HCT116 (cell line): ENCODE results near the gene ABL1. TPM values are rescaled to one million over a fixed set of nuclear protein-coding genes. Genes with fewer than 3 reads are reported as not detected.

ENCODE experiments used
- ATAC-seq: fragments of 200-7000 bp; cut with Tn5 transposase; 2 replicates; pipeline ENCODE4 v1.9.1; 2020; ENCODE audit warnings: mild to moderate bottlenecking, moderate library complexity
- BruUV-seq: library from RNA; stranded (reverse); fragments of 400-500 nt; replicated peaks from 2 replicates; lab custom pipeline; 2021; lab: Mats Ljungman, UMichigan
- CTCF ChIA-PET: fragments of 300-600 bp; sonication (Branson Sonifier 250); formaldehyde crosslinking; loops from one replicate; lab custom pipeline; 2021; ENCODE audit warnings: antibody characterized with exemption; lab: Charles Lee
- POLR2A ChIA-PET: fragments of 300-600, 350-600 bp; sonication (Branson Sonifier 250); formaldehyde crosslinking; loops from one replicate; lab custom pipeline; 2021; ENCODE audit warnings: antibody characterized with exemption; lab: Charles Lee
- RAD21 ChIA-PET, 2 experiments: fragments of 300-600 bp; sonication (Branson Sonifier 250); formaldehyde crosslinking; loops; one replicate each; lab custom pipeline; 2023; ENCODE audit warnings: low total read pairs in 2 of 2; ENCODE audit not compliant: uncharacterized antibody in 2 of 2, unreplicated experiment in 2 of 2, low non-redundant PET in 1 of 2; lab: Charles Lee
- DNase-seq: peaks from one replicate; pipeline ENCODE4 v3.0.0-alpha.2; 2010; ENCODE audit warnings: low read depth, low spot score
- H2AFZ ChIP-seq: fragments of 200-600 bp; shearing (Covaris generic), sonication (generic); 2 replicates; pipeline ENCODE4 v1.6.1; 2017; ENCODE audit warnings: low read depth, mixed run types, mixed read lengths, antibody characterized with exemption, low read length; ENCODE audit not compliant: poor library complexity, severe bottlenecking
- H3K27ac ChIP-seq: 2 replicates; pipeline ENCODE4 v1.5.1; 2012; ENCODE audit warnings: low read depth, low read length
- H3K27me3 ChIP-seq: fragments of 200-600 bp; sonication (generic); 2 replicates; pipeline ENCODE4 v1.6.1; 2016; ENCODE audit warnings: mixed run types, low read length, mixed read lengths; ENCODE audit not compliant: insufficient read depth
- H3K36me3 ChIP-seq, 2 experiments: fragments of 200-500 bp in 1 of 2; fragments of 200-600 bp in 1 of 2; sonication (Bioruptor generic) in 1 of 2; sonication (generic) in 1 of 2; 2 replicates each; pipeline versions ENCODE4 v1.5.1 to v1.6.1; 2014 to 2016; ENCODE audit warnings: low read length in 2 of 2, inconsistent platforms in 1 of 2, mixed read lengths in 1 of 2, mixed run types in 1 of 2; ENCODE audit not compliant: insufficient read depth in 2 of 2, control insufficient read depth in 1 of 2
- H3K4me1 ChIP-seq, 2 experiments: fragments of 200-600 bp in 1 of 2; sonication (generic) in 1 of 2; 2 replicates each; pipeline versions ENCODE4 v1.5.1 to v1.6.1; 2012 to 2017; ENCODE audit warnings: low read length in 2 of 2, inconsistent platforms in 1 of 2, mild to moderate bottlenecking in 1 of 2, mixed read lengths in 1 of 2, mixed run types in 1 of 2, moderate library complexity in 1 of 2; ENCODE audit not compliant: insufficient read depth in 2 of 2, control insufficient read depth in 1 of 2
- H3K4me2 ChIP-seq: fragments of 200-600 bp; sonication (generic); 2 replicates; pipeline ENCODE4 v1.6.1; 2017; ENCODE audit warnings: mixed run types, low read length, mixed read lengths
- H3K4me3 ChIP-seq, 2 experiments: fragments of 200-600 bp in 1 of 2; sonication (generic) in 1 of 2; replicated peaks in 1 of 2; 2 replicates each; pipeline ENCODE4 v1.5.1; 2011 to 2016; ENCODE audit warnings: low read length in 2 of 2, control low read depth in 1 of 2, low read depth in 1 of 2, mild to moderate bottlenecking in 1 of 2, mixed read lengths in 1 of 2, mixed run types in 1 of 2
- H3K79me2 ChIP-seq: fragments of 200-600 bp; sonication (generic); 2 replicates; pipeline ENCODE4 v1.6.1; 2017; ENCODE audit warnings: mild to moderate bottlenecking, mixed run types, low read length, moderate library complexity, mixed read lengths; ENCODE audit not compliant: insufficient read depth
- H3K9ac ChIP-seq: fragments of 200-600 bp; sonication (generic); 2 replicates; pipeline ENCODE4 v1.6.1; 2016; ENCODE audit warnings: low read length, mixed read lengths
- H3K9me2 ChIP-seq: fragments of 200-600 bp; sonication (generic), shearing (Covaris generic); 2 replicates; pipeline ENCODE4 v1.6.1; 2017; ENCODE audit warnings: mixed run types, mild to moderate bottlenecking, moderate library complexity; ENCODE audit not compliant: insufficient read depth
- H3K9me3 ChIP-seq, 2 experiments: fragments of 200-500 bp in 1 of 2; fragments of 200-600 bp in 1 of 2; sonication (Bioruptor generic) in 1 of 2; sonication (generic) in 1 of 2; 2 replicates each; pipeline ENCODE4 v1.6.1; 2014 to 2017; ENCODE audit warnings: low read length in 2 of 2, mixed read lengths in 2 of 2, inconsistent platforms in 1 of 2, low read depth in 1 of 2, mild to moderate bottlenecking in 1 of 2, mixed run types in 1 of 2, moderate library complexity in 1 of 2; ENCODE audit not compliant: control insufficient read depth in 1 of 2, insufficient read depth in 1 of 2
- H4K20me1 ChIP-seq: fragments of 200-600 bp; sonication (generic), shearing (Covaris generic); 2 replicates; pipeline ENCODE4 v1.6.1; 2017; ENCODE audit warnings: mixed run types, mild to moderate bottlenecking, moderate library complexity; ENCODE audit not compliant: insufficient read depth
- ATF3 ChIP-seq: IDR thresholded peaks from 2 replicates; pipeline ENCODE4 v1.6.1; 2012
- CBX3 ChIP-seq: IDR thresholded peaks from 2 replicates; pipeline ENCODE4 v1.6.1; 2012; ENCODE audit warnings: low read depth
- CEBPB ChIP-seq: IDR thresholded peaks from 2 replicates; pipeline ENCODE4 v1.6.1; 2012; ENCODE audit warnings: low read depth
- CTCF ChIP-seq, 3 experiments: fragments of 200-600 bp in 1 of 3; sonication (generic) in 1 of 3; IDR thresholded peaks in 2 of 3; conservative IDR thresholded peaks in 1 of 3; 2 replicates each; pipeline ENCODE4 v1.5.1; 2012 to 2017; ENCODE audit warnings: low read depth in 2 of 3, low read length in 2 of 3, antibody characterized with exemption in 1 of 3, borderline replicate concordance in 1 of 3, control low read depth in 1 of 3, mild to moderate bottlenecking in 1 of 3, mixed read lengths in 1 of 3, mixed run types in 1 of 3, moderate library complexity in 1 of 3; ENCODE audit not compliant: insufficient read depth in 1 of 3
- ELF1 ChIP-seq: IDR thresholded peaks from 2 replicates; pipeline ENCODE4 v1.6.1; 2012; ENCODE audit warnings: low read depth, borderline replicate concordance
- EZH2 ChIP-seq: fragments of 200-600 bp; sonication (generic); IDR thresholded peaks from 2 replicates; pipeline ENCODE4 v1.6.1; 2017; ENCODE audit warnings: antibody characterized with exemption, mixed run types
- EZH2phosphoT487 ChIP-seq: fragments of 200-600 bp; IDR thresholded peaks from 2 replicates; pipeline ENCODE4 v1.6.1; 2018; ENCODE audit warnings: antibody characterized with exemption, borderline replicate concordance
- MAX ChIP-seq: IDR thresholded peaks from 2 replicates; pipeline ENCODE4 v1.6.1; 2012
- POLR2A ChIP-seq: IDR thresholded peaks from 2 replicates; pipeline ENCODE4 v1.7.0; 2011; ENCODE audit warnings: borderline replicate concordance; ENCODE audit not compliant: insufficient read depth, insufficient read length; ENCODE audit errors: extremely low read depth
- RAD21 ChIP-seq: IDR thresholded peaks from 2 replicates; pipeline ENCODE4 v1.6.1; 2012; ENCODE audit warnings: low read depth, mild to moderate bottlenecking
- SIN3A ChIP-seq: IDR thresholded peaks from 2 replicates; pipeline ENCODE4 v1.6.1; 2012; ENCODE audit warnings: low read depth
- SRF ChIP-seq: IDR thresholded peaks from 2 replicates; pipeline ENCODE4 v1.6.1; 2012; ENCODE audit warnings: low read depth
- ZNF274 ChIP-seq: fragments of 200-500 bp; sonication (Bioruptor generic); IDR thresholded peaks from 2 replicates; pipeline ENCODE4 v1.6.1; 2014; ENCODE audit warnings: mild to moderate bottlenecking, low read depth, low read length, inconsistent platforms
- intact Hi-C: fragments of 100-400 bp; cut with micrococcal nuclease; formaldehyde crosslinking; loops from 2 replicates; pipeline ENCODE4 v1.10.0; 2022
- total RNA-seq: library from RNA; stranded (reverse); gene quantifications from one replicate; pipeline ENCODE4 v1.2.1, GENCODE V29; 2021; ENCODE audit not compliant: unreplicated experiment

The ABL1 gene
- total RNA-seq, 1 experiment from 2014 or later, result 54.7 TPM

GRCh38 chr9:130820135-130820738 lies 14.8 kb upstream of the ABL1 start:
- Histone ChIP-seq H3K36me3 (no peaks in the 10 kb centered on the region), H3K9me2 (no peaks in the 10 kb centered on the region), H3K9me3 (no peaks in the 10 kb centered on the region), H4K20me1 (no peaks in the 10 kb centered on the region), H3K27ac (no peak overlapping the region), H3K9ac (no peak overlapping the region), H3K4me2 (no peak overlapping the region), H3K27me3 (no peaks in the 10 kb centered on the region)
- CTCF ChIA-PET, result no interaction called here
- POLR2A ChIA-PET, result no interaction called here
- TF ChIP-seq POLR2A (no peak), SIN3A (no peak), MAX (no peak), EZH2phosphoT487 (no peak), ZNF274 (no peak), CEBPB (no peak), SRF (no peak), CBX3 (no peak), RAD21 (no peak), EZH2 (no peak), ELF1 (no peak), CTCF (IDR thresholded peaks at IDR 0.05 in 2 of 3, conservative IDR thresholded peaks at IDR 0.05 in 1 of 3; ENCODE audit: borderline replicate concordance in 1 of 3, insufficient read depth in 1 of 3, low read depth in 2 of 3, low read length in 2 of 3) (no peak), ATF3 (no peak)
- TF ChIP-seq, all 23 proteins: peak for 0
- intact Hi-C loops, result no loop called here
- RAD21 ChIA-PET, result no interaction called here
- no peak overlapping the region for H3K4me3 ChIP-seq
- no peak for DNase-seq
- H2AFZ ChIP-seq, result no peak overlapping the region
- ATAC-seq, result no peak
- no TSS peak for BruUV-seq
- peaks cover 8% of the 10 kb centered on the region; the same call in 1 of the 2 replicates for H3K79me2 ChIP-seq
- H3K4me1 ChIP-seq, result peaks cover 17 to 18% of the 10 kb centered on the region in 2 experiments
